Gastroesophageal sphincter (tissue), 3 donors: ENCODE results near the gene DNAH8.

Source experiments
- POLR2A ChIP-seq, 2 donors: fragments of 450-650 bp; IDR thresholded peaks; one replicate each; pipeline ENCODE4 v1.6.1; 2017; ENCODE audit warnings: antibody characterized with exemption in 2 of 2, mild to moderate bottlenecking in 2 of 2, moderate library complexity in 1 of 2
- POLR2AphosphoS5 ChIP-seq: sonication (generic); formaldehyde crosslinking; IDR thresholded peaks from one replicate; pipeline ENCODE4 v1.6.1; 2017; ENCODE audit warnings: antibody characterized with exemption
- TF ChIP-seq, protein P1 (sequence below), 4 experiments: fragments of 200-600 bp in 2 of 4; fragments of 450-650 bp in 2 of 4; sonication (generic) in 1 of 4; IDR thresholded peaks; one replicate each; pipeline ENCODE4 v1.5.1; 2017 to 2019; ENCODE audit warnings: antibody characterized with exemption in 4 of 4, mild to moderate bottlenecking in 2 of 4, moderate library complexity in 2 of 4

- TF ChIP-seq POLR2AphosphoS5 (no peak), POLR2A (IDR thresholded peaks at IDR 0.05) (no peak)
- TF ChIP-seq, protein P1, sequence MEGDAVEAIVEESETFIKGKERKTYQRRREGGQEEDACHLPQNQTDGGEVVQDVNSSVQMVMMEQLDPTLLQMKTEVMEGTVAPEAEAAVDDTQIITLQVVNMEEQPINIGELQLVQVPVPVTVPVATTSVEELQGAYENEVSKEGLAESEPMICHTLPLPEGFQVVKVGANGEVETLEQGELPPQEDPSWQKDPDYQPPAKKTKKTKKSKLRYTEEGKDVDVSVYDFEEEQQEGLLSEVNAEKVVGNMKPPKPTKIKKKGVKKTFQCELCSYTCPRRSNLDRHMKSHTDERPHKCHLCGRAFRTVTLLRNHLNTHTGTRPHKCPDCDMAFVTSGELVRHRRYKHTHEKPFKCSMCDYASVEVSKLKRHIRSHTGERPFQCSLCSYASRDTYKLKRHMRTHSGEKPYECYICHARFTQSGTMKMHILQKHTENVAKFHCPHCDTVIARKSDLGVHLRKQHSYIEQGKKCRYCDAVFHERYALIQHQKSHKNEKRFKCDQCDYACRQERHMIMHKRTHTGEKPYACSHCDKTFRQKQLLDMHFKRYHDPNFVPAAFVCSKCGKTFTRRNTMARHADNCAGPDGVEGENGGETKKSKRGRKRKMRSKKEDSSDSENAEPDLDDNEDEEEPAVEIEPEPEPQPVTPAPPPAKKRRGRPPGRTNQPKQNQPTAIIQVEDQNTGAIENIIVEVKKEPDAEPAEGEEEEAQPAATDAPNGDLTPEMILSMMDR (IDR thresholded peaks at IDR 0.05) = no peak
Observed at GRCh38 chr6:38794682-38795081, 79.6 kb downstream of the DNAH8 start.
